ENCODE measurements around the gene PEX14.

- TF ChIP-seq CTCF (IDR thresholded peaks at IDR 0.05; ENCODE audit: insufficient read depth, low read length) = no peak
- no peak for TF ChIP-seq POLR2AphosphoS5 (IDR thresholded peaks at IDR 0.05; ENCODE audit: low read depth)
- TF ChIP-seq GABPA (IDR thresholded peaks at IDR 0.05; ENCODE audit: low read depth) = no peak
- TF ChIP-seq REST (IDR thresholded peaks at IDR 0.05; ENCODE audit: insufficient replicate concordance, low read depth) = no peak
- TF ChIP-seq SPI1 (IDR thresholded peaks at IDR 0.05; ENCODE audit: borderline replicate concordance, low read depth) = no peak
Observed at GRCh38 chr1:10456661-10457060, 18.1 kb upstream of the PEX14 start.

Data from HL-60 (cell line).